H1 (cell line): ENCODE results near the gene GLCE. TPM values are rescaled to one million over a fixed set of nuclear protein-coding genes. Genes with fewer than 3 reads are reported as not detected.

Source experiments
- CTCF ChIA-PET: fragments of 300-600 bp; sonication (Branson Sonifier 250); formaldehyde crosslinking; loops from one replicate; lab custom pipeline; 2021; ENCODE audit not compliant: partially characterized antibody; lab: Charles Lee
- POLR2A ChIA-PET: fragments of 300-600 bp; sonication (Branson Sonifier 250); formaldehyde crosslinking; loops from one replicate; lab custom pipeline; 2021; ENCODE audit warnings: inconsistent platforms; ENCODE audit not compliant: partially characterized antibody; lab: Charles Lee
- DNase-seq, 2 experiments: peaks; one replicate each; pipeline versions ENCODE4 v3.0.0 to v3.0.0-alpha.2; 2010 to 2022; ENCODE audit warnings: low spot score in 2 of 2, low read depth in 1 of 2, mixed read lengths in 1 of 2
- FAIRE-seq: peaks from 2 replicates; lab custom pipeline; 2011; peaks lifted over from hg19 to GRCh38; lab: Jason Lieb, UNC
- H2AFZ ChIP-seq: 2 replicates; pipeline ENCODE4 v1.8.1; 2012; ENCODE audit warnings: low read length, inconsistent platforms
- H2AK5ac ChIP-seq: 2 replicates; pipeline ENCODE4 v1.6.1; 2013; ENCODE audit warnings: low read depth, low read length
- H2BK120ac ChIP-seq: replicated peaks from 2 replicates; pipeline ENCODE3; 2013; ENCODE audit warnings: low read depth, low read length, inconsistent platforms
- H2BK12ac ChIP-seq: 2 replicates; pipeline ENCODE4 v1.6.1; 2013; ENCODE audit warnings: low read depth, low read length
- H2BK15ac ChIP-seq: 2 replicates; pipeline ENCODE4 v1.6.1; 2013; ENCODE audit warnings: low read length
- H2BK20ac ChIP-seq: 2 replicates; pipeline ENCODE4 v1.6.1; 2013; ENCODE audit warnings: low read length
- H2BK5ac ChIP-seq: 2 replicates; pipeline ENCODE4 v1.6.1; 2013; ENCODE audit warnings: low read depth, low read length
- H3K14ac ChIP-seq: 2 replicates; pipeline ENCODE4 v1.6.1; 2013; ENCODE audit warnings: inconsistent platforms; ENCODE audit not compliant: insufficient read length
- H3K18ac ChIP-seq: 2 replicates; pipeline ENCODE4 v1.6.1; 2013; ENCODE audit warnings: low read length; ENCODE audit errors: extremely low read depth
- H3K23ac ChIP-seq: 2 replicates; pipeline ENCODE4 v1.6.1; 2013; ENCODE audit warnings: inconsistent platforms; ENCODE audit not compliant: insufficient read length
- H3K23me2 ChIP-seq: 2 replicates; pipeline ENCODE4 v1.6.1; 2013; ENCODE audit warnings: low read depth, low read length
- H3K27ac ChIP-seq: 2 replicates; pipeline ENCODE4 v1.6.1; 2011; ENCODE audit warnings: low read depth, low read length, inconsistent platforms
- H3K27me3 ChIP-seq, 4 experiments: replicated peaks in 1 of 4; 1 replicate in 1 of 4; 2 replicates in 3 of 4; pipeline versions ENCODE4 v1.6.1 to v1.8.1; 2011 to 2013; ENCODE audit warnings: low read length in 3 of 4, mild to moderate bottlenecking in 3 of 4, inconsistent platforms in 2 of 4, mixed read lengths in 2 of 4, moderate library complexity in 1 of 4; ENCODE audit not compliant: control insufficient read depth in 3 of 4, insufficient read depth in 3 of 4; ENCODE audit errors: extremely low read depth in 1 of 4
- H3K36me3 ChIP-seq, 4 experiments: 2 replicates each; pipeline versions ENCODE4 v1.6.1 to v1.8.1; 2011 to 2013; ENCODE audit warnings: mild to moderate bottlenecking in 4 of 4, low read length in 3 of 4, moderate library complexity in 2 of 4, control low read depth in 1 of 4, inconsistent platforms in 1 of 4; ENCODE audit not compliant: insufficient read depth in 4 of 4, control insufficient read depth in 2 of 4
- H3K4ac ChIP-seq: replicated peaks from 2 replicates; pipeline ENCODE3; 2013; ENCODE audit warnings: low read length, low read depth, mixed read lengths, inconsistent platforms; ENCODE audit not compliant: insufficient read length
- H3K4me1 ChIP-seq, 4 experiments: replicated peaks in 1 of 4; 1 replicate in 1 of 4; 2 replicates in 3 of 4; pipeline versions ENCODE4 v1.6.1 to v1.8.1; 2011 to 2013; ENCODE audit warnings: low read length in 3 of 4, inconsistent platforms in 2 of 4, mixed read lengths in 1 of 4; ENCODE audit not compliant: insufficient read depth in 4 of 4, control insufficient read depth in 3 of 4
- H3K4me2 ChIP-seq, 2 experiments: 2 replicates each; pipeline versions ENCODE4 v1.6.1 to v1.8.1; 2011 to 2013; ENCODE audit warnings: low read depth in 2 of 2, low read length in 2 of 2, control low read depth in 1 of 2, inconsistent platforms in 1 of 2, mild to moderate bottlenecking in 1 of 2; ENCODE audit not compliant: insufficient read depth in 1 of 2
- H3K4me3 ChIP-seq, 4 experiments: fragments of 200-600, 300-600 bp in 1 of 4; sonication (generic), shearing (Covaris generic), sonication (Bioruptor Twin) in 1 of 4; 2 replicates each; pipeline versions ENCODE4 v1.5.1 to v1.8.1; 2011 to 2016; ENCODE audit warnings: low read length in 4 of 4, low read depth in 3 of 4, control low read depth in 2 of 4, inconsistent platforms in 2 of 4, mild to moderate bottlenecking in 2 of 4, mixed read lengths in 1 of 4, moderate library complexity in 1 of 4; ENCODE audit not compliant: insufficient read depth in 2 of 4; ENCODE audit errors: extremely low read depth in 1 of 4
- H3K56ac ChIP-seq: replicated peaks from 2 replicates; pipeline ENCODE3; 2013; ENCODE audit warnings: low read depth, mild to moderate bottlenecking, mixed read lengths, low read length, inconsistent platforms; ENCODE audit not compliant: insufficient read length
- H3K79me1 ChIP-seq: 2 replicates; pipeline ENCODE4 v1.6.1; 2013; ENCODE audit warnings: low read depth, low read length, control low read depth
- H3K79me2 ChIP-seq, 2 experiments: 2 replicates each; pipeline versions ENCODE4 v1.6.1 to v1.8.1; 2012 to 2013; ENCODE audit warnings: low read length in 2 of 2, mild to moderate bottlenecking in 2 of 2, inconsistent platforms in 1 of 2; ENCODE audit not compliant: insufficient read depth in 2 of 2, control insufficient read depth in 1 of 2
- H3K9ac ChIP-seq, 4 experiments: replicated peaks in 1 of 4; 1 replicate in 1 of 4; 2 replicates in 3 of 4; pipeline versions ENCODE4 v1.6.1 to v1.8.1; 2011 to 2013; ENCODE audit warnings: low read depth in 3 of 4, low read length in 3 of 4, control low read depth in 2 of 4, mild to moderate bottlenecking in 2 of 4, moderate library complexity in 2 of 4, inconsistent platforms in 1 of 4; ENCODE audit errors: extremely low read depth in 1 of 4
- H3K9me3 ChIP-seq, 2 experiments: 2 replicates each; pipeline versions ENCODE4 v1.6.1 to v1.8.1; 2012 to 2013; ENCODE audit warnings: mild to moderate bottlenecking in 2 of 2, moderate library complexity in 2 of 2, control low read depth in 1 of 2, inconsistent platforms in 1 of 2, low read depth in 1 of 2, low read length in 1 of 2, mixed read lengths in 1 of 2; ENCODE audit not compliant: insufficient read depth in 2 of 2
- H4K20me1 ChIP-seq, 2 experiments: replicated peaks in 1 of 2; 2 replicates each; pipeline versions ENCODE3 to v1.8.1; 2011 to 2013; ENCODE audit warnings: inconsistent platforms in 2 of 2, low read length in 2 of 2, mild to moderate bottlenecking in 1 of 2; ENCODE audit not compliant: insufficient read depth in 2 of 2, control insufficient read depth in 1 of 2
- H4K5ac ChIP-seq: 2 replicates; pipeline ENCODE4 v1.6.1; 2013; ENCODE audit warnings: low read length, low read depth, mixed read lengths, inconsistent platforms; ENCODE audit not compliant: insufficient read length
- H4K8ac ChIP-seq: 2 replicates; pipeline ENCODE4 v1.8.0; 2013; ENCODE audit warnings: mild to moderate bottlenecking, moderate library complexity, low read length, inconsistent platforms; ENCODE audit not compliant: insufficient read depth; ENCODE audit errors: extremely low read depth
- H4K91ac ChIP-seq: replicated peaks from 2 replicates; pipeline ENCODE3; 2013; ENCODE audit warnings: low read length, mixed read lengths, inconsistent platforms; ENCODE audit not compliant: insufficient read length
- BACH1 ChIP-seq: IDR thresholded peaks from 2 replicates; pipeline ENCODE4 v1.6.1; 2012; ENCODE audit warnings: low read length, improper control_type of control experiment
- CTCF ChIP-seq, 3 experiments: IDR thresholded peaks; 1 replicate in 2 of 3; 2 replicates in 1 of 3; pipeline versions ENCODE4 v1.5.1 to v1.6.1; 2011; ENCODE audit warnings: low read length in 3 of 3, mild to moderate bottlenecking in 3 of 3, inconsistent platforms in 2 of 3, low read depth in 1 of 3, moderate library complexity in 1 of 3; ENCODE audit not compliant: insufficient read depth in 1 of 3; ENCODE audit errors: control extremely low read depth in 1 of 3
- HDAC6 ChIP-seq: IDR thresholded peaks from one replicate; pipeline ENCODE4 v1.7.1; 2012; ENCODE audit warnings: low read depth, mild to moderate bottlenecking, inconsistent platforms, low read length, moderate library complexity
- whole genome bisulfite sequencing, 2 experiments: shearing (Covaris generic) in 1 of 2; methylation state at CpG; one replicate each; pipeline versions ENCODE4 v1.1.6 to v1.1.7; 2013 to 2015; ENCODE audit warnings: low lambda C conversion rate in 2 of 2, mixed read lengths in 2 of 2, inconsistent platforms in 1 of 2, low coverage in 1 of 2, missing lambda C conversion rate in 1 of 2; ENCODE audit not compliant: insufficient replicate concordance in 2 of 2, insufficient coverage in 1 of 2, insufficient read length in 1 of 2; ENCODE audit errors: extremely low coverage in 1 of 2, missing lambda C conversion rate in 1 of 2; 5-methylcytosine and 5-hydroxymethylcytosine counted together
- polyA plus RNA-seq, 7 experiments: library from polyadenylated mRNA; depleted of rRNA in 3 of 7; stranded (reverse) in 5 of 7; unstranded in 2 of 7; fragments of >200 nt in 5 of 7; fragments of 200-250 nt in 2 of 7; gene quantifications; 1 replicate in 5 of 7; 2 replicates in 1 of 7; 4 replicates in 1 of 7; pipeline versions ENCODE4 v1.2.1 to v1.2.3, GENCODE V29; 2011 to 2013; ENCODE audit warnings: missing spikeins in 2 of 7, mixed read lengths in 2 of 7
- total RNA-seq: library from RNA; stranded (reverse); fragmentation: NEBNext Ultra II Directional; extraction: Animal tissue kit (Norgen Biotek cat#: 25700); gene quantifications from 2 replicates; pipeline ENCODE4 v1.2.1, GENCODE V29; 2021

The GLCE gene
- total and polyA plus RNA-seq, 2 of the 8 experiments (the other 6 are each of a cell fraction or from before 2014, with no cell fraction given): 17.1 to 22.7 TPM

- no peak for TF ChIP-seq BACH1
- TF ChIP-seq CTCF (IDR thresholded peaks at IDR 0.05; ENCODE audit: control extremely low read depth in 1 of 3, insufficient read depth in 1 of 3, low read depth in 1 of 3, low read length in 3 of 3): peak in 1 of 3 experiments; percentile 29; a peak in 1 of 4 replicates
- TF ChIP-seq HDAC6: no peak
- TF ChIP-seq, all 59 proteins: peak for 1
- Histone ChIP-seq H3K4ac (no peak overlapping the region), H4K91ac (no peak overlapping the region), H2AK5ac (no peak overlapping the region), H3K4me3 (no peak overlapping the region), H2BK5ac (no peak overlapping the region), H3K23ac (no peak overlapping the region), H3K4me1 (peaks cover 0 to 8% (median 3%) of the 10 kb centered on the region in 4 experiments; a peak in 4 of 7 replicates), H3K56ac (no peak overlapping the region), H3K79me1 (no peaks in the 10 kb centered on the region), H3K9me3 (no peaks in the 10 kb centered on the region), H4K8ac (no peak overlapping the region), H3K23me2 (no peaks in the 10 kb centered on the region; the same call in 1 of the 2 replicates), H3K27ac (no peak overlapping the region), H2BK120ac (no peak overlapping the region), H3K79me2 (no peaks in the 10 kb centered on the region), H2BK15ac (no peak overlapping the region), H2BK12ac (no peak overlapping the region), H3K9ac (no peak overlapping the region), H3K36me3 (no peaks in the 10 kb centered on the region), H3K4me2 (no peak overlapping the region), H3K27me3 (no peaks in the 10 kb centered on the region; a peak in 1 of 7 replicates), H3K14ac (no peak overlapping the region), H2AFZ (no peak overlapping the region), H4K5ac (no peak overlapping the region), H2BK20ac (no peak overlapping the region), H3K18ac (no peak overlapping the region), H4K20me1 (no peaks in the 10 kb centered on the region)
- ChIA-PET CTCF (interaction anchor here (0.5 to 2.4 kb wide), 9 partner anchors 11 to 1446 kb away, joined by 3 to 7 read pairs (median 3); no protein-coding TSS in a partner anchor), POLR2A (interaction anchor here (1.4 kb wide), 1 partner anchor 32 kb away, joined by 3 read pairs; no protein-coding TSS in a partner anchor)
- 89% methylated on average over 3 of the region's 3 CpGs; no CpG with 5 or more reads in 1 of the 2 experiments for WGBS, 2 experiments
- FAIRE-seq: no peak
- DNase-seq: no peak
These were observed 19.1 kb upstream of the GLCE start for GRCh38 chr15:69141286-69141701.
